ENCODE data around the gene AUP1. TPM values are rescaled to one million over a fixed set of nuclear protein-coding genes. Genes with fewer than 3 reads are reported as not detected.
"Not testable (repeated sequence)": the region's sequence is repeated elsewhere in the genome, so short reads cannot be mapped to it uniquely, and the experiment has no call there.

Gene AUP1
- total RNA-seq, 1 donor from 2014 or later: 120 TPM

DNA sequence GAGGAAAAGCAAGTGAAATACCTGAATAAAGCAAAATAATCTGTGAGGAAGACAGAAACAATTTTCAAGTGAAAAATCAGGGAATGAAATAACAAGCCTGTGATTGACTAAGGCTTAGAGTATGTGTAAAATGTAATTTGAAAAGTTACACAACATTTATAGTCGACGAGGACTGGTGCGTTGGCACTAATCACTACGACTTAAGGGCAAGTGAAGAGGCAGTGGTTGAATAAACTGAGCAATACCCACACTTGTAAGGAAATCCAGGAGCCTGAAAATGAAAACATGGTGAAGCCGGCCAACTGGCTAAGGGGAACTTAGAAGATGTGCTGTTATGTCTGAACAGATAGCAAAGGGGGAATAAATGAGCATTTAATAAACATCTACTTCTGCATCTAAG lies 38.4 kb upstream of the AUP1 start:
- H3K27ac ChIP-seq: no peak overlapping the region
- H3K4me3 ChIP-seq: no peak overlapping the region
- no peaks in the 10 kb centered on the region for H3K27me3 ChIP-seq
- H3K36me3 ChIP-seq: no peaks in the 10 kb centered on the region
- DNase-seq (ENCODE audit: low spot score in 2 of 2): no peak
- intact Hi-C loops (cut with DNase I): loop anchor here (2.0 kb wide), 1 partner anchor 19 kb away; no protein-coding TSS in a partner anchor
- peaks cover 0 to 14% of the 10 kb centered on the region in 2 donors for H3K4me1 ChIP-seq
- H3K9me3 ChIP-seq: no peaks in the 10 kb centered on the region
- TF ChIP-seq, protein P1, sequence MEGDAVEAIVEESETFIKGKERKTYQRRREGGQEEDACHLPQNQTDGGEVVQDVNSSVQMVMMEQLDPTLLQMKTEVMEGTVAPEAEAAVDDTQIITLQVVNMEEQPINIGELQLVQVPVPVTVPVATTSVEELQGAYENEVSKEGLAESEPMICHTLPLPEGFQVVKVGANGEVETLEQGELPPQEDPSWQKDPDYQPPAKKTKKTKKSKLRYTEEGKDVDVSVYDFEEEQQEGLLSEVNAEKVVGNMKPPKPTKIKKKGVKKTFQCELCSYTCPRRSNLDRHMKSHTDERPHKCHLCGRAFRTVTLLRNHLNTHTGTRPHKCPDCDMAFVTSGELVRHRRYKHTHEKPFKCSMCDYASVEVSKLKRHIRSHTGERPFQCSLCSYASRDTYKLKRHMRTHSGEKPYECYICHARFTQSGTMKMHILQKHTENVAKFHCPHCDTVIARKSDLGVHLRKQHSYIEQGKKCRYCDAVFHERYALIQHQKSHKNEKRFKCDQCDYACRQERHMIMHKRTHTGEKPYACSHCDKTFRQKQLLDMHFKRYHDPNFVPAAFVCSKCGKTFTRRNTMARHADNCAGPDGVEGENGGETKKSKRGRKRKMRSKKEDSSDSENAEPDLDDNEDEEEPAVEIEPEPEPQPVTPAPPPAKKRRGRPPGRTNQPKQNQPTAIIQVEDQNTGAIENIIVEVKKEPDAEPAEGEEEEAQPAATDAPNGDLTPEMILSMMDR (IDR thresholded peaks at IDR 0.05): no peak

DNA sequence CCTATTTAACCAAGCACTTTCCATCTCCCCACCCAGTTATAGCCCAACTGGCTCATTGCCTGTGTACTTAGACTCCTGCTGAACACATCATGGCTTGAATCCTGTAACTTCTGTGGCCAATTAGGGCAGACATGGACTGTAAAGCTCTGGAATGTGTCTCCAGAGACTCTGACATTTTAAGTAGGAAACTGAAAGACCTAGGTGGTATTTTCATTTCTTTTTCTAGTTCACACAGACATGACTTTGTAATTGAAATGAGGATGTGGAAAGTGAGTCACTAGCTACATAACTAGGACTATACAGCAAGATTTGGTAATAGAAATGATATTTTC lies 37.2 kb upstream of the AUP1 start:
- H3K9me3 ChIP-seq: no peaks in the 10 kb centered on the region
- no peak overlapping the region for H3K4me3 ChIP-seq
- DNase-seq (ENCODE audit: low spot score in 2 of 2): no peak
- H3K4me1 ChIP-seq: peaks cover 0 to 14% of the 10 kb centered on the region in 2 donors
- TF ChIP-seq, protein P1 (IDR thresholded peaks at IDR 0.05): no peak
- H3K27me3 ChIP-seq: no peaks in the 10 kb centered on the region
- no peaks in the 10 kb centered on the region for H3K36me3 ChIP-seq
- H3K27ac ChIP-seq: no peak overlapping the region
- intact Hi-C loops (cut with DNase I): no loop called here

DNA sequence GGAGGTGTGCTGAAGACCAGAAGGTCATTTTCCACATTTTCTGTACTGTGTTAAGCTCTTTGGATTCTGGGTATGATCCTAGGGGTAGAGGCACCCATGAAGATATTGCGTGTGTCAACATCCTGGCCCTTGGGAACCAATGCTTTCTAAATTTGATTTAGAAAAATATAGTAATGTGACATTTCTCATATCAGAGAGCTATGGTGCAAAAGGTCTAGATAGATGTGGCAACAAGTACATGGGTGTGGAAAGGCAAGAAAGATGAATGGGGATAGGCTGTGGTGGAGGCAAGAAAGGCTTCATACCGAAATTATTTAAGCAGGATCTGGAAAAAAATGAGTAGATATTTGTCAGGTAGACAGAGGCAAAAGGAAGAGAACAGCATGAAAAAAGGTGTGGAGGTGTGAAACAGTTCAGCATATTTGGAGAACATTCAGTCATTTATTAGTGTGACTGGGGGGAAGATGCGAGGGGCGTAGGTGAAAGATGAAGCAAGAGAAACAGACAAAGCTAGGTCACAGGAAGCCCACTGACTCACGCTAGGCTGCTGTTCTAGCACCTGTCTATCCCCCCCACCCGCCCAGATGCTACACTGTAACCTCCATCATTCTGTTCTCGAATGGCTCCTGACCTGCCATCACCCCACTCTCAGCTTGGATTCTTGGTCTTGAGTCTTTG lies 36.7 kb upstream of the AUP1 start:
- DNase-seq (ENCODE audit: low spot score in 2 of 2): no peak
- no peaks in the 10 kb centered on the region for H3K27me3 ChIP-seq
- no peak overlapping the region for H3K4me3 ChIP-seq
- peaks cover 0 to 14% of the 10 kb centered on the region in 2 donors for H3K4me1 ChIP-seq
- H3K27ac ChIP-seq: no peak overlapping the region
- no peaks in the 10 kb centered on the region for H3K36me3 ChIP-seq
- intact Hi-C loops (cut with DNase I): no loop called here
- TF ChIP-seq, protein P1 (IDR thresholded peaks at IDR 0.05): no peak
- H3K9me3 ChIP-seq: no peaks in the 10 kb centered on the region

DNA sequence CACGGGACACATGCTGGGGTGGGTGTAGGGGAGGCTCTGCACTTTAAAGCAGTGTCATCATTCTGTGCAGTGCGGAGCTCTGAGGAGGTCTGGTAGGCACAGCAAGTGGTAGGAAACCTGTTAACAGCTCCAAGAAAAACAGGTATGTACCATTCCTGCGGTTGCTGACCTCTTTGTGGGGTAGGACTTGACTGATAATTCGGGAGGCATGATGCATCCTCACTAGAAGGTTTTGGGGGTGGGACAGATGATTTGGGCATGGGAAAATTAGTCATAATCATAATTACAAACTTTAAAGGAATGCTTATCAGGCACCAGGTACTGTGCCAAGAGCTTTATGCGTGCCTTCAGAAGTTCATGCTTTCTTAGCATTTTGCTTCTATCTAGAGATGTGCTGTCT lies 34.7 kb upstream of the AUP1 start:
- no peak overlapping the region for H3K27ac ChIP-seq
- intact Hi-C loops (cut with DNase I): no loop called here
- no peaks in the 10 kb centered on the region for H3K27me3 ChIP-seq
- no peak overlapping the region for H3K4me3 ChIP-seq
- no peaks in the 10 kb centered on the region for H3K36me3 ChIP-seq
- TF ChIP-seq, protein P1 (IDR thresholded peaks at IDR 0.05): no peak
- no peaks in the 10 kb centered on the region for H3K9me3 ChIP-seq
- H3K4me1 ChIP-seq: peaks cover 0 to 14% of the 10 kb centered on the region in 2 donors
- no peak for DNase-seq (ENCODE audit: low spot score in 2 of 2)

DNA sequence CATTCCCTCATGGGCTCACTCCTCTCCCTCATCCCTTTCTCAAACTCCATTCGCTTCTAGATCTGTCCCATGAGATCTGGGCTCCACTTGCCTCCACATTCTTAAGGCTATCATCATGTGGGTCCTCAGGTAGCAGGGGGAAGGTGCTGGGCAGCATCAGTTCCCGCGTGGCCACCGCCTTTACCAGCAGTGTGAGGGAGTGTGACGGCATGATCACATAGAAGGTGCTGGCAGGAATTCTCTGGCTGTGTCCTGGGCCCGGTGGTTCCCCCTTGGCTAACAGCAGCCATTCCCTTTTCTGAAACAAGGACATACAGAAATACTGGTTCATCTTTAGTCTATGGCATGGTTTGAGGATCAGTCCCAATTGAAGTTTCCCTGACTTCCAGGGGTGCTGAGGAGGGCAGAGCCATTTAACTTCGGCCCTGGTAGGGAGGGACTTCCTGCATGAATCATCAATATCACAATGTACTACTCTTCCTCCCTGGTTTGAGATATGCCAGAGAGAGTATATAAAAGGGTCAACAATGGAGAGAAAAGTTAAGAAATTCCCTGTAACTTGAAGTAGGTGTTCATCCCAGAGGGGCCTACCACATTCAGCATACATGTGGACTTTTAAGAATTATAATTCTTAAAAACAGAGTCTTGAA lies 32.7 kb upstream of the AUP1 start:
- Histone ChIP-seq H3K27me3 (no peaks in the 10 kb centered on the region), H3K4me1 (peaks cover 0 to 5% of the 10 kb centered on the region in 2 donors), H3K9me3 (no peaks in the 10 kb centered on the region), H3K27ac (no peak overlapping the region), H3K4me3 (no peak overlapping the region), H3K36me3 (no peaks in the 10 kb centered on the region)
- intact Hi-C loops (cut with DNase I): no loop called here
- DNase-seq (ENCODE audit: low spot score in 2 of 2): no peak
- TF ChIP-seq, protein P1 (IDR thresholded peaks at IDR 0.05): no peak

DNA sequence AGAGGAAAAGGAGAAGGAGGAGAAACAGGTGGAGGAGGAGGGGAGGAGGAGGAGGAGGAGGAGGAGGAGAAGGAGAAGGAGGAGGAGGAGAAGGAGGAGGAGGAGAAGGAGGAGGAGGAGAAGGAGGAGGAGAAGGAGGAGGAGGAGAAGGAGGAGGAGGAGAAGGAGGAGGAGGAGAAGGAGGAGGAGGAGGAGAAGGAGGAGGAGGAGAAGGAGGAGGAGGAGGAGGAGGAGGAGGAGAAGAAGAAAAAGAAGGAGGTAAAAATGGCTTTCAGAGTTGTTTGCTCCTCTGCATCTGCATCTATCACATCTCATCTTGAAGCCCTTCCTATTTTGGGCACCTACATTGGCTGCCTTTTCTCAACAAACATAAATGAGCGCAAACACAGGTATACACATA lies 31.5 kb upstream of the AUP1 start:
- H3K9me3 ChIP-seq; intact Hi-C loops (cut with DNase I); H3K36me3 ChIP-seq; H3K4me1 ChIP-seq; H3K27ac ChIP-seq; DNase-seq (ENCODE audit: low spot score in 2 of 2); H3K27me3 ChIP-seq; H3K4me3 ChIP-seq: not testable (repeated sequence)
